GM23338 (cell line): ENCODE results near the gene MRPL24. TPM values are rescaled to one million over a fixed set of nuclear protein-coding genes. Genes with fewer than 3 reads are reported as not detected.

Experiments
- ATAC-seq: fragments of 200-7000 bp; cut with Tn5 transposase; 3 replicates; pipeline ENCODE4 v1.9.1; 2020
- DNase-seq: peaks from one replicate; pipeline ENCODE4 v3.0.0-alpha.2; 2015; ENCODE audit warnings: low spot score
- H2AFZ ChIP-seq: fragments of 200-600 bp; sonication (generic); 2 replicates; pipeline ENCODE4 v1.8.0; 2016; ENCODE audit warnings: antibody characterized with exemption, mild to moderate bottlenecking, moderate library complexity
- H3F3A ChIP-seq: fragments of 200-600 bp; sonication (generic); replicated peaks from 2 replicates; pipeline ENCODE4 v1.8.0; 2017; ENCODE audit warnings: antibody characterized with exemption, mixed run types, low read depth
- H3K27ac ChIP-seq: fragments of 200-600 bp; sonication (generic); 2 replicates; pipeline ENCODE4 v1.6.1; 2016; ENCODE audit warnings: low read depth
- H3K27me3 ChIP-seq: fragments of 200-600 bp; sonication (generic); 2 replicates; pipeline ENCODE4 v1.8.0; 2016; ENCODE audit warnings: mild to moderate bottlenecking, mixed run types, moderate library complexity; ENCODE audit not compliant: insufficient read depth
- H3K36me3 ChIP-seq: fragments of 200-600 bp; sonication (generic); 2 replicates; pipeline ENCODE4 v1.8.0; 2016; ENCODE audit warnings: mild to moderate bottlenecking; ENCODE audit not compliant: insufficient read depth
- H3K4me1 ChIP-seq: fragments of 200-600 bp; sonication (generic); 2 replicates; pipeline ENCODE4 v1.8.0; 2016; ENCODE audit warnings: mild to moderate bottlenecking, moderate library complexity; ENCODE audit not compliant: insufficient read depth
- H3K4me2 ChIP-seq: fragments of 200-600 bp; sonication (generic); 2 replicates; pipeline ENCODE4 v1.7.1; 2017; ENCODE audit warnings: mixed run types
- H3K4me3 ChIP-seq: fragments of 200-600 bp; sonication (generic); 2 replicates; pipeline ENCODE4 v1.6.1; 2016; ENCODE audit warnings: mixed run types
- H3K79me2 ChIP-seq: fragments of 200-600 bp; sonication (generic); replicated peaks from 2 replicates; pipeline ENCODE4 v1.8.0; 2017; ENCODE audit warnings: mild to moderate bottlenecking; ENCODE audit not compliant: insufficient read depth
- H3K9me2 ChIP-seq: fragments of 200-600 bp; sonication (generic); 2 replicates; pipeline ENCODE4 v1.8.0; 2017; ENCODE audit not compliant: insufficient read depth
- H4K20me1 ChIP-seq: fragments of 200-600 bp; sonication (generic); replicated peaks from 2 replicates; pipeline ENCODE4 v1.8.0; 2017; ENCODE audit warnings: mild to moderate bottlenecking; ENCODE audit not compliant: insufficient read depth
- H3K27ac Mint-ChIP-seq: 2 replicates; pipeline ENCODE4 v1.8.0; 2020; ENCODE audit warnings: inconsistent platforms, mild to moderate bottlenecking, moderate library complexity, mixed read lengths
- H3K27me3 Mint-ChIP-seq: 3 replicates; pipeline ENCODE4 v1.8.0; 2022; ENCODE audit warnings: low read depth, mild to moderate bottlenecking, moderate library complexity, mixed read lengths, inconsistent platforms; ENCODE audit not compliant: insufficient read depth, poor library complexity
- H3K36me3 Mint-ChIP-seq: 3 replicates; pipeline ENCODE4 v1.8.0; 2021; ENCODE audit warnings: low read depth, mild to moderate bottlenecking, inconsistent platforms, moderate library complexity, mixed read lengths
- H3K4me1 Mint-ChIP-seq: 3 replicates; pipeline ENCODE4 v1.8.0; 2020; ENCODE audit warnings: mild to moderate bottlenecking, inconsistent platforms, mixed read lengths
- H3K4me3 Mint-ChIP-seq: 3 replicates; pipeline ENCODE4 v1.8.0; 2021; ENCODE audit warnings: moderate library complexity, mild to moderate bottlenecking, inconsistent platforms, mixed read lengths
- H3K9me3 Mint-ChIP-seq: 3 replicates; pipeline ENCODE4 v1.8.0; 2020; ENCODE audit warnings: moderate library complexity, mild to moderate bottlenecking, inconsistent platforms, mixed read lengths
- CREB1 ChIP-seq: fragments of 250-450 bp; sonication (Bioruptor Pico); IDR thresholded peaks from 2 replicates; pipeline ENCODE4 v1.5.0; 2020; ENCODE audit warnings: low read depth, mild to moderate bottlenecking, moderate library complexity
- EZH2phosphoT487 ChIP-seq: fragments of 200-600 bp; sonication (generic); IDR thresholded peaks from one replicate; pipeline ENCODE4 v1.8.1; 2018; ENCODE audit warnings: antibody characterized with exemption; ENCODE audit not compliant: unreplicated experiment
- JUNB ChIP-seq: IDR thresholded peaks from one replicate; pipeline ENCODE4 v1.6.1; 2016; ENCODE audit warnings: antibody characterized with exemption; ENCODE audit not compliant: unreplicated experiment
- POLR2AphosphoS5 ChIP-seq: IDR thresholded peaks from 2 replicates; pipeline ENCODE4 v1.6.1; 2016; ENCODE audit warnings: antibody characterized with exemption, low read depth
- STAT1 ChIP-seq: IDR thresholded peaks from one replicate; pipeline ENCODE4 v1.6.1; 2016; ENCODE audit warnings: antibody characterized with exemption; ENCODE audit not compliant: unreplicated experiment
- ZNF114 ChIP-seq: fragments of 250-450 bp; sonication (Bioruptor Pico); IDR thresholded peaks from 2 replicates; pipeline ENCODE4 v1.5.0; 2020; ENCODE audit warnings: mild to moderate bottlenecking, moderate library complexity
- ZNF331 ChIP-seq: fragments of 250-450 bp; sonication (Bioruptor Pico); IDR thresholded peaks from 2 replicates; pipeline ENCODE4 v1.5.0; 2020; ENCODE audit warnings: low read depth, mild to moderate bottlenecking, moderate library complexity
- polyA plus RNA-seq: library from polyadenylated mRNA; unstranded; fragments of >200 nt; fragmentation: Nextera tagmentation; extraction: Ambion mirVana; gene quantifications from 2 replicates; pipeline ENCODE4 v1.2.1, GENCODE V29; 2016
- total RNA-seq: library from RNA; depleted of rRNA; stranded (reverse); fragments of >200 nt; shearing (Covaris generic); gene quantifications from 2 replicates; pipeline ENCODE4 v1.2.3, GENCODE V29; 2014
- TF ChIP-seq, protein P1 (sequence below): fragments of 250-450 bp; sonication (Bioruptor Pico); IDR thresholded peaks from 2 replicates; pipeline ENCODE4 v1.5.0; 2020; ENCODE audit warnings: mild to moderate bottlenecking, moderate library complexity
- TF ChIP-seq, protein P2 (sequence below), 2 experiments: fragments of 200-600 bp in 1 of 2; sonication (generic) in 1 of 2; conservative IDR thresholded peaks; 2 replicates each; pipeline versions ENCODE4 v1.5.1 to v1.6.1; 2016 to 2017; ENCODE audit warnings: antibody characterized with exemption in 2 of 2, low read depth in 2 of 2, mild to moderate bottlenecking in 2 of 2, moderate library complexity in 1 of 2
- TF ChIP-seq, protein P3 (sequence below): IDR thresholded peaks from 2 replicates; pipeline ENCODE4 v1.6.1; 2016; ENCODE audit warnings: antibody characterized with exemption
- TF ChIP-seq, protein P4 (sequence below): IDR thresholded peaks from one replicate; pipeline ENCODE4 v1.6.1; 2018; ENCODE audit warnings: antibody characterized with exemption; ENCODE audit not compliant: unreplicated experiment

MRPL24 gene
- total and polyA plus RNA-seq, 2 experiments from 2014 or later, result 18.8 to 45.7 TPM

DNA sequence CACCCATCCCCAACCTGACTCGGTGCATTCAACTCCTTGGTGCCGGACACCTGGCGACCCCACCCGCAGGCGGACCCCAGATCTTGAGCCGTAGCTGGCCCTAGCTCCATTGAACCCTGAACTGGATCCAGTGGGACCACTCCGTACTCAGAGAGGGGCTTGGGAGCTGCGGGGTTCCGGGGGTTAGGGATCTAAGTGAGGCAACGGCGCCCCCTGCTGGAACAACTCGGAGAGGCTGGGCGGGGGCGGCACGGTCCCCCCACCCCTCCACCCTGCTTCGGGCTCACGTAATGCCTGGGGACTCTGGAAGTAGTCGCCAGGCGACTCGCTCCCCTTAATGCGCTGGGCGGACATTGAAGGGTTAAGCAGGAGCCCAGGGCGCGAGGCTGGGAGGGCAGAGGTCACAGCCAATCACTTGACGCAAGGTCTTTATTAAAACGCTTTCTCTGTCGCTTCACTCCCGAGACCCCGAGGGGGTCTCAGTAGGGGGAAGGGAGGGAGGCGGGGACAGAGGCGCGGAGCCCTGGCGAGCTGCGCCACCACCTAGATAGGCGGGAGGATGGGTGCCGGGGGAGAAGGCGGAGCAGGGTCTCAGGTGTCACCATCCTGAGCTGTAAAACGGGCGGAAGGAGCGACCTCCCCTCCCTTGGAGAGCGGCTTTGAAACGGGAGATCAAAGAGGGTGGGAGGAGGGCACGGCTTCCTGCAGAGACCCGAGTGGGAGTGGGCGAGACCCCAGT lies 34.8 kb downstream of the MRPL24 start:
- Mint-ChIP-seq H3K36me3 (peaks cover 12% of the 10 kb centered on the region), H3K9me3 (no peaks in the 10 kb centered on the region), H3K27me3 (peaks cover 29% of the 10 kb centered on the region), H3K4me3 (peak overlapping the region; percentile 83), H3K4me1 (peaks cover 61% of the 10 kb centered on the region), H3K27ac (peak overlapping the region; percentile 96)
- H3K36me3 ChIP-seq, result no peaks in the 10 kb centered on the region
- peak overlapping the region; percentile 92 for H3K4me2 ChIP-seq
- TF ChIP-seq ZNF114 (CRISPR knock-in tag), result no peak
- TF ChIP-seq, protein P1, sequence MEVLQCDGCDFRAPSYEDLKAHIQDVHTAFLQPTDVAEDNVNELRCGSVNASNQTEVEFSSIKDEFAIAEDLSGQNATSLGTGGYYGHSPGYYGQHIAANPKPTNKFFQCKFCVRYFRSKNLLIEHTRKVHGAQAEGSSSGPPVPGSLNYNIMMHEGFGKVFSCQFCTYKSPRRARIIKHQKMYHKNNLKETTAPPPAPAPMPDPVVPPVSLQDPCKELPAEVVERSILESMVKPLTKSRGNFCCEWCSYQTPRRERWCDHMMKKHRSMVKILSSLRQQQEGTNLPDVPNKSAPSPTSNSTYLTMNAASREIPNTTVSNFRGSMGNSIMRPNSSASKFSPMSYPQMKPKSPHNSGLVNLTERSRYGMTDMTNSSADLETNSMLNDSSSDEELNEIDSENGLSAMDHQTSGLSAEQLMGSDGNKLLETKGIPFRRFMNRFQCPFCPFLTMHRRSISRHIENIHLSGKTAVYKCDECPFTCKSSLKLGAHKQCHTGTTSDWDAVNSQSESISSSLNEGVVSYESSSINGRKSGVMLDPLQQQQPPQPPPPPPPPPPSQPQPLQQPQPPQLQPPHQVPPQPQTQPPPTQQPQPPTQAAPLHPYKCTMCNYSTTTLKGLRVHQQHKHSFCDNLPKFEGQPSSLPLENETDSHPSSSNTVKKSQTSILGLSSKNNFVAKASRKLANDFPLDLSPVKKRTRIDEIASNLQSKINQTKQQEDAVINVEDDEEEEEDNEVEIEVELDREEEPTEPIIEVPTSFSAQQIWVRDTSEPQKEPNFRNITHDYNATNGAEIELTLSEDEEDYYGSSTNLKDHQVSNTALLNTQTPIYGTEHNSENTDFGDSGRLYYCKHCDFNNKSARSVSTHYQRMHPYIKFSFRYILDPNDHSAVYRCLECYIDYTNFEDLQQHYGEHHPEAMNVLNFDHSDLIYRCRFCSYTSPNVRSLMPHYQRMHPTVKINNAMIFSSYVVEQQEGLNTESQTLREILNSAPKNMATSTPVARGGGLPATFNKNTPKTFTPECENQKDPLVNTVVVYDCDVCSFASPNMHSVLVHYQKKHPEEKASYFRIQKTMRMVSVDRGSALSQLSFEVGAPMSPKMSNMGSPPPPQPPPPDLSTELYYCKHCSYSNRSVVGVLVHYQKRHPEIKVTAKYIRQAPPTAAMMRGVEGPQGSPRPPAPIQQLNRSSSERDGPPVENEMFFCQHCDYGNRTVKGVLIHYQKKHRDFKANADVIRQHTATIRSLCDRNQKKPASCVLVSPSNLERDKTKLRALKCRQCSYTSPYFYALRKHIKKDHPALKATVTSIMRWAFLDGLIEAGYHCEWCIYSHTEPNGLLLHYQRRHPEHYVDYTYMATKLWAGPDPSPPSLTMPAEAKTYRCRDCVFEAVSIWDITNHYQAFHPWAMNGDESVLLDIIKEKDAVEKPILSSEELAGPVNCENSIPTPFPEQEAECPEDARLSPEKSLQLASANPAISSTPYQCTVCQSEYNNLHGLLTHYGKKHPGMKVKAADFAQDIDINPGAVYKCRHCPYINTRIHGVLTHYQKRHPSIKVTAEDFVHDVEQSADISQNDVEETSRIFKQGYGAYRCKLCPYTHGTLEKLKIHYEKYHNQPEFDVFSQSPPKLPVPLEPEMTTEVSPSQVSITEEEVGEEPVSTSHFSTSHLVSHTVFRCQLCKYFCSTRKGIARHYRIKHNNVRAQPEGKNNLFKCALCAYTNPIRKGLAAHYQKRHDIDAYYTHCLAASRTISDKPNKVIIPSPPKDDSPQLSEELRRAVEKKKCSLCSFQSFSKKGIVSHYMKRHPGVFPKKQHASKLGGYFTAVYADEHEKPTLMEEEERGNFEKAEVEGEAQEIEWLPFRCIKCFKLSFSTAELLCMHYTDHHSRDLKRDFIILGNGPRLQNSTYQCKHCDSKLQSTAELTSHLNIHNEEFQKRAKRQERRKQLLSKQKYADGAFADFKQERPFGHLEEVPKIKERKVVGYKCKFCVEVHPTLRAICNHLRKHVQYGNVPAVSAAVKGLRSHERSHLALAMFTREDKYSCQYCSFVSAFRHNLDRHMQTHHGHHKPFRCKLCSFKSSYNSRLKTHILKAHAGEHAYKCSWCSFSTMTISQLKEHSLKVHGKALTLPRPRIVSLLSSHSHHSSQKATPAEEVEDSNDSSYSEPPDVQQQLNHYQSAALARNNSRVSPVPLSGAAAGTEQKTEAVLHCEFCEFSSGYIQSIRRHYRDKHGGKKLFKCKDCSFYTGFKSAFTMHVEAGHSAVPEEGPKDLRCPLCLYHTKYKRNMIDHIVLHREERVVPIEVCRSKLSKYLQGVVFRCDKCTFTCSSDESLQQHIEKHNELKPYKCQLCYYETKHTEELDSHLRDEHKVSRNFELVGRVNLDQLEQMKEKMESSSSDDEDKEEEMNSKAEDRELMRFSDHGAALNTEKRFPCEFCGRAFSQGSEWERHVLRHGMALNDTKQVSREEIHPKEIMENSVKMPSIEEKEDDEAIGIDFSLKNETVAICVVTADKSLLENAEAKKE (CRISPR knock-in tag), result no peak
- no peak for TF ChIP-seq STAT1
- peak; percentile 44; the same call in 1 of the 2 replicates for TF ChIP-seq POLR2AphosphoS5
- no peak for TF ChIP-seq JUNB
- no peak for TF ChIP-seq EZH2phosphoT487
- peak; percentile 68 for TF ChIP-seq CREB1 (CRISPR knock-in tag)
- TF ChIP-seq, protein P2, sequence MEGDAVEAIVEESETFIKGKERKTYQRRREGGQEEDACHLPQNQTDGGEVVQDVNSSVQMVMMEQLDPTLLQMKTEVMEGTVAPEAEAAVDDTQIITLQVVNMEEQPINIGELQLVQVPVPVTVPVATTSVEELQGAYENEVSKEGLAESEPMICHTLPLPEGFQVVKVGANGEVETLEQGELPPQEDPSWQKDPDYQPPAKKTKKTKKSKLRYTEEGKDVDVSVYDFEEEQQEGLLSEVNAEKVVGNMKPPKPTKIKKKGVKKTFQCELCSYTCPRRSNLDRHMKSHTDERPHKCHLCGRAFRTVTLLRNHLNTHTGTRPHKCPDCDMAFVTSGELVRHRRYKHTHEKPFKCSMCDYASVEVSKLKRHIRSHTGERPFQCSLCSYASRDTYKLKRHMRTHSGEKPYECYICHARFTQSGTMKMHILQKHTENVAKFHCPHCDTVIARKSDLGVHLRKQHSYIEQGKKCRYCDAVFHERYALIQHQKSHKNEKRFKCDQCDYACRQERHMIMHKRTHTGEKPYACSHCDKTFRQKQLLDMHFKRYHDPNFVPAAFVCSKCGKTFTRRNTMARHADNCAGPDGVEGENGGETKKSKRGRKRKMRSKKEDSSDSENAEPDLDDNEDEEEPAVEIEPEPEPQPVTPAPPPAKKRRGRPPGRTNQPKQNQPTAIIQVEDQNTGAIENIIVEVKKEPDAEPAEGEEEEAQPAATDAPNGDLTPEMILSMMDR (conservative IDR thresholded peaks at IDR 0.05; ENCODE audit: low read depth in 2 of 2), result peak; percentile 86 to 91
- TF ChIP-seq, protein P3, sequence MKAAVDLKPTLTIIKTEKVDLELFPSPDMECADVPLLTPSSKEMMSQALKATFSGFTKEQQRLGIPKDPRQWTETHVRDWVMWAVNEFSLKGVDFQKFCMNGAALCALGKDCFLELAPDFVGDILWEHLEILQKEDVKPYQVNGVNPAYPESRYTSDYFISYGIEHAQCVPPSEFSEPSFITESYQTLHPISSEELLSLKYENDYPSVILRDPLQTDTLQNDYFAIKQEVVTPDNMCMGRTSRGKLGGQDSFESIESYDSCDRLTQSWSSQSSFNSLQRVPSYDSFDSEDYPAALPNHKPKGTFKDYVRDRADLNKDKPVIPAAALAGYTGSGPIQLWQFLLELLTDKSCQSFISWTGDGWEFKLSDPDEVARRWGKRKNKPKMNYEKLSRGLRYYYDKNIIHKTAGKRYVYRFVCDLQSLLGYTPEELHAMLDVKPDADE, result no peak
- no peak for TF ChIP-seq ZNF331 (CRISPR knock-in tag)
- TF ChIP-seq, protein P4, sequence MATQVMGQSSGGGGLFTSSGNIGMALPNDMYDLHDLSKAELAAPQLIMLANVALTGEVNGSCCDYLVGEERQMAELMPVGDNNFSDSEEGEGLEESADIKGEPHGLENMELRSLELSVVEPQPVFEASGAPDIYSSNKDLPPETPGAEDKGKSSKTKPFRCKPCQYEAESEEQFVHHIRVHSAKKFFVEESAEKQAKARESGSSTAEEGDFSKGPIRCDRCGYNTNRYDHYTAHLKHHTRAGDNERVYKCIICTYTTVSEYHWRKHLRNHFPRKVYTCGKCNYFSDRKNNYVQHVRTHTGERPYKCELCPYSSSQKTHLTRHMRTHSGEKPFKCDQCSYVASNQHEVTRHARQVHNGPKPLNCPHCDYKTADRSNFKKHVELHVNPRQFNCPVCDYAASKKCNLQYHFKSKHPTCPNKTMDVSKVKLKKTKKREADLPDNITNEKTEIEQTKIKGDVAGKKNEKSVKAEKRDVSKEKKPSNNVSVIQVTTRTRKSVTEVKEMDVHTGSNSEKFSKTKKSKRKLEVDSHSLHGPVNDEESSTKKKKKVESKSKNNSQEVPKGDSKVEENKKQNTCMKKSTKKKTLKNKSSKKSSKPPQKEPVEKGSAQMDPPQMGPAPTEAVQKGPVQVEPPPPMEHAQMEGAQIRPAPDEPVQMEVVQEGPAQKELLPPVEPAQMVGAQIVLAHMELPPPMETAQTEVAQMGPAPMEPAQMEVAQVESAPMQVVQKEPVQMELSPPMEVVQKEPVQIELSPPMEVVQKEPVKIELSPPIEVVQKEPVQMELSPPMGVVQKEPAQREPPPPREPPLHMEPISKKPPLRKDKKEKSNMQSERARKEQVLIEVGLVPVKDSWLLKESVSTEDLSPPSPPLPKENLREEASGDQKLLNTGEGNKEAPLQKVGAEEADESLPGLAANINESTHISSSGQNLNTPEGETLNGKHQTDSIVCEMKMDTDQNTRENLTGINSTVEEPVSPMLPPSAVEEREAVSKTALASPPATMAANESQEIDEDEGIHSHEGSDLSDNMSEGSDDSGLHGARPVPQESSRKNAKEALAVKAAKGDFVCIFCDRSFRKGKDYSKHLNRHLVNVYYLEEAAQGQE, result peak; percentile 22
- peaks cover 63% of the 10 kb centered on the region for H3K4me1 ChIP-seq
- H3K9me2 ChIP-seq, result no peaks in the 10 kb centered on the region
- H3F3A ChIP-seq, result peaks cover 29% of the 10 kb centered on the region
- H3K27ac ChIP-seq, result peak overlapping the region; percentile 98
- ATAC-seq (peak; percentile 42), DNase-seq (peak; percentile 96)
- peaks cover 13% of the 10 kb centered on the region for H3K79me2 ChIP-seq
- H4K20me1 ChIP-seq, result no peaks in the 10 kb centered on the region; the same call in 1 of the 2 replicates
- H3K27me3 ChIP-seq, result peaks cover 30% of the 10 kb centered on the region
- peak overlapping the region; percentile 67 for H3K4me3 ChIP-seq
- H2AFZ ChIP-seq, result peak overlapping the region; percentile 87
